ENCODE data around the gene AKAP13. TPM values are rescaled to one million over a fixed set of nuclear protein-coding genes. Genes with fewer than 3 reads are reported as not detected.

AKAP13 gene
- polyA plus RNA-seq, 1 donor from 2014 or later = 10.0 TPM

- Histone ChIP-seq H3K4me3 (ENCODE audit: low read length) (no peak overlapping the region), H3K27ac (ENCODE audit: low read length) (no peak overlapping the region), H3K27me3 (ENCODE audit: insufficient read depth, low read depth, low read length) (no peaks in the 10 kb centered on the region), H4K20me1 (ENCODE audit: insufficient read depth) (no peaks in the 10 kb centered on the region), H3K36me3 (ENCODE audit: insufficient read depth, low read length) (no peaks in the 10 kb centered on the region), H3K79me2 (replicated peaks; ENCODE audit: insufficient read depth, low read length) (no peaks in the 10 kb centered on the region), H3K9me3 (ENCODE audit: low read length) (no peaks in the 10 kb centered on the region), H2AFZ (ENCODE audit: low read depth, low read length) (no peak overlapping the region), H3K4me2 (ENCODE audit: low read length) (no peak overlapping the region), H3K9ac (ENCODE audit: low read length) (no peak overlapping the region), H3F3A (ENCODE audit: insufficient read depth, low read length, poor library complexity, severe bottlenecking) (no peaks in the 10 kb centered on the region), H3K9me2 (ENCODE audit: insufficient read depth, low read length) (no peaks in the 10 kb centered on the region)
- TF ChIP-seq EZH2 (IDR thresholded peaks at IDR 0.05; ENCODE audit: borderline replicate concordance, insufficient read depth, low read length, poor library complexity, severe bottlenecking) = no peak
- TF ChIP-seq MXI1 (conservative IDR thresholded peaks at IDR 0.05; ENCODE audit: poor library complexity, severe bottlenecking) = no peak
Measured at GRCh38 chr15:85595804-85596536, 215.6 kb downstream of the AKAP13 start.

- Histone ChIP-seq H3K9ac (ENCODE audit: low read length) (no peak overlapping the region), H3F3A (ENCODE audit: insufficient read depth, low read length, poor library complexity, severe bottlenecking) (no peaks in the 10 kb centered on the region), H3K79me2 (replicated peaks; ENCODE audit: insufficient read depth, low read length) (no peaks in the 10 kb centered on the region), H3K4me2 (ENCODE audit: low read length) (no peak overlapping the region), H4K20me1 (ENCODE audit: insufficient read depth) (no peaks in the 10 kb centered on the region), H3K4me3 (ENCODE audit: low read length) (no peak overlapping the region), H3K27ac (ENCODE audit: low read length) (peak overlapping the region; percentile 36), H2AFZ (ENCODE audit: low read depth, low read length) (no peak overlapping the region), H3K36me3 (ENCODE audit: insufficient read depth, low read length) (no peaks in the 10 kb centered on the region), H3K27me3 (ENCODE audit: insufficient read depth, low read depth, low read length) (no peaks in the 10 kb centered on the region), H3K9me2 (ENCODE audit: insufficient read depth, low read length) (no peaks in the 10 kb centered on the region), H3K9me3 (ENCODE audit: low read length) (no peaks in the 10 kb centered on the region)
- TF ChIP-seq EZH2 (IDR thresholded peaks at IDR 0.05; ENCODE audit: borderline replicate concordance, insufficient read depth, low read length, poor library complexity, severe bottlenecking) = no peak
- no peak for TF ChIP-seq EP300 (conservative IDR thresholded peaks at IDR 0.05; ENCODE audit: poor library complexity, severe bottlenecking)
Measured at GRCh38 chr15:85597155-85597815, 216.9 kb downstream of the AKAP13 start.

- H2AFZ ChIP-seq (ENCODE audit: low read depth, low read length) = no peak overlapping the region
- H3K9me2 ChIP-seq (ENCODE audit: insufficient read depth, low read length) = no peaks in the 10 kb centered on the region
- no peaks in the 10 kb centered on the region for H3K27me3 ChIP-seq (ENCODE audit: insufficient read depth, low read depth, low read length)
- H3K36me3 ChIP-seq (ENCODE audit: insufficient read depth, low read length) = no peaks in the 10 kb centered on the region
- no peaks in the 10 kb centered on the region for H4K20me1 ChIP-seq (ENCODE audit: insufficient read depth)
- TF ChIP-seq CTCF (IDR thresholded peaks at IDR 0.05; ENCODE audit: poor library complexity, severe bottlenecking) = no peak
- no peak for TF ChIP-seq REST (IDR thresholded peaks at IDR 0.05; ENCODE audit: borderline replicate concordance)
- TF ChIP-seq TAF1 (IDR thresholded peaks at IDR 0.05; ENCODE audit: low read depth) = no peak
- TF ChIP-seq MXI1 (conservative IDR thresholded peaks at IDR 0.05; ENCODE audit: poor library complexity, severe bottlenecking) = no peak
- TF ChIP-seq EZH2 (IDR thresholded peaks at IDR 0.05; ENCODE audit: borderline replicate concordance, insufficient read depth, low read length, poor library complexity, severe bottlenecking) = no peak
- no peak for TF ChIP-seq SMC3 (conservative IDR thresholded peaks at IDR 0.05; ENCODE audit: poor library complexity)
- TF ChIP-seq EP300 (conservative IDR thresholded peaks at IDR 0.05; ENCODE audit: poor library complexity, severe bottlenecking) = no peak
- TF ChIP-seq POLR2AphosphoS5 (IDR thresholded peaks at IDR 0.05) = no peak
- TF ChIP-seq RAD21 (conservative IDR thresholded peaks at IDR 0.05) = no peak
- no peaks in the 10 kb centered on the region for H3K9me3 ChIP-seq (ENCODE audit: low read length)
- no peaks in the 10 kb centered on the region for H3F3A ChIP-seq (ENCODE audit: insufficient read depth, low read length, poor library complexity, severe bottlenecking)
- H3K4me3 ChIP-seq (ENCODE audit: low read length) = no peak overlapping the region
- H3K27ac ChIP-seq (ENCODE audit: low read length) = peak overlapping the region; percentile 36
- H3K9ac ChIP-seq (ENCODE audit: low read length) = no peak overlapping the region
- H3K4me2 ChIP-seq (ENCODE audit: low read length) = no peak overlapping the region
- H3K79me2 ChIP-seq (replicated peaks; ENCODE audit: insufficient read depth, low read length) = no peaks in the 10 kb centered on the region
Measured at GRCh38 chr15:85598219-85598618, 217.8 kb downstream of the AKAP13 start.

Data from neural cell (in vitro differentiated cells).